Endothelial cell of hepatic sinusoid (primary cell): ENCODE measurements around the gene SLC26A8.
"Not testable (repeated sequence)": the region's sequence is repeated elsewhere in the genome, so short reads cannot be mapped to it uniquely, and the experiment has no call there.

ENCODE experiments used
- in situ Hi-C: cut with HindIII; loops from 2 replicates; pipeline ENCODE4 v1.10.0; 2017; ENCODE audit warnings: low sequenced_read_pairs

The SLC26A8 gene

GRCh38 chr6:35954333-35954732 lies 70.1 kb downstream of the SLC26A8 start:
- in situ Hi-C loops: no loop called here

- in situ Hi-C loops: no loop called here
Measured at GRCh38 chr6:35948725-35949124, 75.7 kb downstream of the SLC26A8 start.

GRCh38 chr6:35945650-35946025 lies 78.8 kb downstream of the SLC26A8 start:
- in situ Hi-C loops: no loop called here

- in situ Hi-C loops: no loop called here
Measured at GRCh38 chr6:35943390-35943789, 81.1 kb downstream of the SLC26A8 start.

- in situ Hi-C loops: no loop called here
Measured at GRCh38 chr6:35942355-35942754, 82.1 kb downstream of the SLC26A8 start.

GRCh38 chr6:35941170-35941569 lies 83.3 kb downstream of the SLC26A8 start:
- in situ Hi-C loops: not testable (repeated sequence)

GRCh38 chr6:35940014-35940413 lies 84.4 kb downstream of the SLC26A8 start:
- in situ Hi-C loops: not testable (repeated sequence)

- in situ Hi-C loops: not testable (repeated sequence)
Measured at GRCh38 chr6:35939259-35939658, 85.2 kb downstream of the SLC26A8 start.

- in situ Hi-C loops: no loop called here
Measured at GRCh38 chr6:35936681-35937359, 87.6 kb downstream of the SLC26A8 start.

- in situ Hi-C loops: no loop called here
Measured at GRCh38 chr6:35935469-35935868, 89.0 kb downstream of the SLC26A8 start.

GRCh38 chr6:35933844-35934243 lies 90.6 kb downstream of the SLC26A8 start:
- in situ Hi-C loops: no loop called here

GRCh38 chr6:35931873-35932272 lies 92.6 kb downstream of the SLC26A8 start:
- in situ Hi-C loops: not testable (repeated sequence)

GRCh38 chr6:35931120-35931561 lies 93.3 kb downstream of the SLC26A8 start:
- in situ Hi-C loops: no loop called here

- in situ Hi-C loops: no loop called here
Measured at GRCh38 chr6:35929601-35930000, 94.8 kb downstream of the SLC26A8 start.

- in situ Hi-C loops: no loop called here
Measured at GRCh38 chr6:35926509-35927215, 97.8 kb downstream of the SLC26A8 start.

GRCh38 chr6:35925961-35926360 lies 98.5 kb downstream of the SLC26A8 start:
- in situ Hi-C loops: no loop called here

- in situ Hi-C loops: no loop called here
Measured at GRCh38 chr6:35924146-35924545, 100.3 kb downstream of the SLC26A8 start.

- in situ Hi-C loops: no loop called here
Measured at GRCh38 chr6:35922139-35922554, 102.3 kb downstream of the SLC26A8 start.

GRCh38 chr6:35920793-35921732 lies 103.4 kb downstream of the SLC26A8 start, which contains the start of gene SRPK1:
SRPK1 (minus strand) TSS chr6:35921098; CDS start chr6:35921056, 42 bp downstream.
- in situ Hi-C loops: no loop called here

GRCh38 chr6:35919827-35920751 lies 104.4 kb downstream of the SLC26A8 start:
- in situ Hi-C loops: no loop called here
